K562 (cell line): Measurements from ENCODE around the gene FBXO15. TPM values are rescaled to one million over a fixed set of nuclear protein-coding genes. Genes with fewer than 3 reads are reported as not detected.

ENCODE experiments used
- ATAC-seq: fragments of 200-7000 bp; cut with Tn5 transposase; 3 replicates; pipeline ENCODE4 v1.9.1; 2020; ENCODE audit warnings: moderate library complexity
- BruUV-seq: library from RNA; stranded (reverse); fragments of 400-500 nt; replicated peaks from 2 replicates; lab custom pipeline; 2021; lab: Mats Ljungman, UMichigan
- CTCF ChIA-PET: fragments of 300-600 bp; formaldehyde crosslinking; extraction: SDS; loops from one replicate; lab custom pipeline; 2021; ENCODE audit warnings: low intra/inter-chr PET ratio; lab: Yijun Ruan, JAX
- POLR2A ChIA-PET: fragments of 300-600, 350-650 bp; sonication (Branson Sonifier 250); formaldehyde crosslinking; extraction: SDS; loops from one replicate; lab custom pipeline; 2021; ENCODE audit warnings: antibody characterized with exemption, inconsistent platforms; lab: Yijun Ruan, JAX
- DNase-seq, 4 experiments: peaks; one replicate each; pipeline versions ENCODE4 v3.0.0 to v3.0.0-alpha.2; 2011 to 2018; ENCODE audit warnings: low spot score in 3 of 4, mixed read lengths in 3 of 4; ENCODE audit errors: extremely low read depth in 1 of 4
- FAIRE-seq: peaks from 2 replicates; lab custom pipeline; 2011; peaks lifted over from hg19 to GRCh38; lab: Jason Lieb, UNC
- H2AFZ ChIP-seq: 2 replicates; pipeline ENCODE4 v1.6.0; 2011; ENCODE audit warnings: low read depth, low read length, control low read depth, inconsistent platforms
- H3K27ac ChIP-seq: fragments of 200-600 bp; 3 replicates; pipeline ENCODE4 v1.8.0; 2011; ENCODE audit warnings: low read depth, mild to moderate bottlenecking, control low read depth, inconsistent platforms, low read length, moderate library complexity, mixed read lengths; ENCODE audit errors: extremely low read depth
- H3K27me3 ChIP-seq, 2 experiments: fragments of 300-600 bp in 1 of 2; 2 replicates in 1 of 2; 3 replicates in 1 of 2; pipeline versions ENCODE4 v1.6.0 to v1.8.0; 2011; ENCODE audit warnings: inconsistent platforms in 2 of 2, low read length in 2 of 2, mild to moderate bottlenecking in 1 of 2, mixed read lengths in 1 of 2, moderate library complexity in 1 of 2; ENCODE audit not compliant: control insufficient read depth in 2 of 2, insufficient read depth in 2 of 2
- H3K36me3 ChIP-seq: fragments of 300-600 bp; 3 replicates; pipeline ENCODE4 v1.8.0; 2011; ENCODE audit warnings: mild to moderate bottlenecking, low read length, inconsistent platforms; ENCODE audit not compliant: control insufficient read depth, insufficient read depth
- H3K4me1 ChIP-seq, 2 experiments: fragments of 200-600 bp in 1 of 2; replicated peaks in 1 of 2; 2 replicates in 1 of 2; 3 replicates in 1 of 2; pipeline versions ENCODE4 v1.5.1 to v1.8.0; 2011; ENCODE audit warnings: inconsistent platforms in 2 of 2, low read length in 2 of 2, mild to moderate bottlenecking in 1 of 2, mixed read lengths in 1 of 2, moderate library complexity in 1 of 2; ENCODE audit not compliant: control insufficient read depth in 2 of 2, insufficient read depth in 2 of 2
- H3K4me2 ChIP-seq: 2 replicates; pipeline ENCODE4 v1.6.1; 2011; ENCODE audit warnings: low read length, control low read depth, inconsistent platforms, mixed read lengths; ENCODE audit not compliant: insufficient read depth
- H3K4me3 ChIP-seq: fragments of 200-600 bp; sonication (generic), shearing (Covaris generic); 2 replicates; pipeline ENCODE4 v1.5.1; 2016; ENCODE audit warnings: control low read depth, inconsistent platforms
- H3K79me2 ChIP-seq: fragments of 200-600 bp; 3 replicates; pipeline ENCODE4 v1.8.0; 2011; ENCODE audit warnings: low read length, inconsistent platforms; ENCODE audit not compliant: control insufficient read depth, insufficient read depth
- H3K9ac ChIP-seq, 2 experiments: 2 replicates each; pipeline versions ENCODE4 v1.6.0 to v1.6.1; 2011; ENCODE audit warnings: low read depth in 2 of 2, low read length in 2 of 2, control low read depth in 1 of 2, inconsistent platforms in 1 of 2, mild to moderate bottlenecking in 1 of 2, mixed read lengths in 1 of 2; ENCODE audit not compliant: insufficient read depth in 1 of 2
- H3K9me1 ChIP-seq: one replicate; pipeline ENCODE4 v1.6.0; 2011; ENCODE audit warnings: inconsistent platforms, mild to moderate bottlenecking, low read length, moderate library complexity; ENCODE audit not compliant: control insufficient read depth, insufficient read depth
- H3K9me3 ChIP-seq: replicated peaks from 2 replicates; pipeline ENCODE4 v1.5.1; 2011; ENCODE audit warnings: low read depth, low read length, inconsistent platforms; ENCODE audit not compliant: control insufficient read depth, insufficient read depth
- H4K20me1 ChIP-seq: replicated peaks from 2 replicates; pipeline ENCODE4 v1.6.1; 2011; ENCODE audit warnings: low read length, inconsistent platforms, mixed read lengths; ENCODE audit not compliant: control insufficient read depth, insufficient read depth
- GABPB1 ChIP-seq: sonication (generic); formaldehyde crosslinking; IDR thresholded peaks from 2 replicates; pipeline ENCODE4 v1.8.0; 2022; ENCODE audit warnings: mild to moderate bottlenecking, missing genetic modification reagents
- KLF13 ChIP-seq: fragments of 450-650 bp; IDR thresholded peaks from 2 replicates; pipeline ENCODE4 v1.6.1; 2016; ENCODE audit warnings: missing genetic modification characterization, low read depth, mild to moderate bottlenecking, missing compliant biosample characterization, moderate library complexity, borderline replicate concordance
- KLF6 ChIP-seq: fragments of 250-450 bp; sonication (Bioruptor Pico); IDR thresholded peaks from 2 replicates; pipeline ENCODE4 v1.4.0; 2020; ENCODE audit warnings: mild to moderate bottlenecking, moderate library complexity, borderline replicate concordance
- TAF15 ChIP-seq: fragments of 200-400 bp; formaldehyde crosslinking; IDR thresholded peaks from 2 replicates; pipeline ENCODE4 v1.6.1; 2017; ENCODE audit warnings: mild to moderate bottlenecking, low read depth, low read length, moderate library complexity
- WGBS: fragments of 100-300 bp; shearing (Covaris generic); methylation state at CpG from one replicate; pipeline ENCODE4 v1.1.6; 2016; ENCODE audit warnings: low coverage, mixed read lengths; ENCODE audit not compliant: insufficient coverage; ENCODE audit errors: missing lambda C conversion rate; 5-methylcytosine and 5-hydroxymethylcytosine counted together
- in situ Hi-C: fragments of 300-500 bp; cut with MboI; formaldehyde crosslinking; loops from 4 replicates; pipeline ENCODE4 v1.15.0; 2018; ENCODE audit warnings: inconsistent platforms, mixed read lengths
- intact Hi-C: fragments of 100-400 bp; cut with micrococcal nuclease; formaldehyde crosslinking; loops from 2 replicates; pipeline ENCODE4 v1.14.2; 2022
- polyA plus RNA-seq, 8 experiments: library from polyadenylated mRNA; depleted of rRNA in 4 of 8; stranded (reverse) in 5 of 8; unstranded in 3 of 8; fragments of >200 nt; fragmentation: Nextera tagmentation in 2 of 8; fragmentation: Illumina TruSeq in 1 of 8; extraction: Ambion mirVana in 2 of 8; extraction: Trizol in 1 of 8; gene quantifications; 2 replicates each; pipeline versions ENCODE4 v1.2.1 to v1.2.3, GENCODE V29; 2011 to 2014; ENCODE audit warnings: inconsistent platforms in 1 of 8, missing spikeins in 1 of 8
- total RNA-seq, 7 experiments: library from RNA; depleted of rRNA in 6 of 7; stranded (reverse); fragments of >200 nt in 6 of 7; fragmentation: Illumina TruSeq in 2 of 7; extraction: Trizol in 2 of 7; gene quantifications; 2 replicates each; pipeline versions ENCODE4 v1.2.1 to v1.2.3, GENCODE V29; 2011 to 2021; ENCODE audit warnings: low replicate concordance in 1 of 7
- TF ChIP-seq, protein P1 (sequence below): fragments of 250-450 bp; sonication (Bioruptor Pico); IDR thresholded peaks from 2 replicates; pipeline ENCODE4 v1.4.0; 2020; ENCODE audit warnings: mild to moderate bottlenecking, moderate library complexity, borderline replicate concordance
- TF ChIP-seq, protein P2 (sequence below): fragments of 450-650 bp; formaldehyde crosslinking; IDR thresholded peaks from 2 replicates; pipeline ENCODE4 v1.4.0; 2020; ENCODE audit warnings: mild to moderate bottlenecking, moderate library complexity
- TF ChIP-seq, protein P3 (sequence below): fragments of 450-650 bp; formaldehyde crosslinking; IDR thresholded peaks from 2 replicates; pipeline ENCODE4 v1.4.0; 2020; ENCODE audit warnings: mild to moderate bottlenecking

Gene FBXO15
- total and polyA plus RNA-seq, 9 of the 15 experiments (the other 6 are each of a cell fraction or from before 2014, with no cell fraction given) = 0.07 to 0.43 (median 0.27) TPM; not detected in 1

DNA sequence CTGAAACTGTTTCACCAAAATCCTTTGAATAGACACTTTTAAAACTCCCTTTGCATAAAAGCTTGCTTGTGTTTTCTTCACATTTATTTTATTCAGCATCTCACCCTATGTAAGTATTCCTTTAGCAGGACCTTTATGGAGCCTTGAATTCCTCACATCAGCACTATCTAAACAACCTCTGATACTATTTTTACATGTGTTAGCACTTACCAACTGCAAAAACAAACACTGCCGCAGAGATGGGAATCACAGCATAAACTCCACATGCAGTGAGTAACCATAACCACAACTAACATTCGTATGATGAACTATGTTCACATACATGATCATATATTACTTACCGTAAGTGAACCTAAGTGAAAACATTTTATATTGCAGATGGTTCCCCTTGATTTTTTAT is 15.4 kb downstream of the FBXO15 start (continued):
- TF ChIP-seq, protein P1, sequence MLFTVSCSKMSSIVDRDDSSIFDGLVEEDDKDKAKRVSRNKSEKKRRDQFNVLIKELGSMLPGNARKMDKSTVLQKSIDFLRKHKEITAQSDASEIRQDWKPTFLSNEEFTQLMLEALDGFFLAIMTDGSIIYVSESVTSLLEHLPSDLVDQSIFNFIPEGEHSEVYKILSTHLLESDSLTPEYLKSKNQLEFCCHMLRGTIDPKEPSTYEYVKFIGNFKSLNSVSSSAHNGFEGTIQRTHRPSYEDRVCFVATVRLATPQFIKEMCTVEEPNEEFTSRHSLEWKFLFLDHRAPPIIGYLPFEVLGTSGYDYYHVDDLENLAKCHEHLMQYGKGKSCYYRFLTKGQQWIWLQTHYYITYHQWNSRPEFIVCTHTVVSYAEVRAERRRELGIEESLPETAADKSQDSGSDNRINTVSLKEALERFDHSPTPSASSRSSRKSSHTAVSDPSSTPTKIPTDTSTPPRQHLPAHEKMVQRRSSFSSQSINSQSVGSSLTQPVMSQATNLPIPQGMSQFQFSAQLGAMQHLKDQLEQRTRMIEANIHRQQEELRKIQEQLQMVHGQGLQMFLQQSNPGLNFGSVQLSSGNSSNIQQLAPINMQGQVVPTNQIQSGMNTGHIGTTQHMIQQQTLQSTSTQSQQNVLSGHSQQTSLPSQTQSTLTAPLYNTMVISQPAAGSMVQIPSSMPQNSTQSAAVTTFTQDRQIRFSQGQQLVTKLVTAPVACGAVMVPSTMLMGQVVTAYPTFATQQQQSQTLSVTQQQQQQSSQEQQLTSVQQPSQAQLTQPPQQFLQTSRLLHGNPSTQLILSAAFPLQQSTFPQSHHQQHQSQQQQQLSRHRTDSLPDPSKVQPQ = no peak
- TF ChIP-seq, protein P2, sequence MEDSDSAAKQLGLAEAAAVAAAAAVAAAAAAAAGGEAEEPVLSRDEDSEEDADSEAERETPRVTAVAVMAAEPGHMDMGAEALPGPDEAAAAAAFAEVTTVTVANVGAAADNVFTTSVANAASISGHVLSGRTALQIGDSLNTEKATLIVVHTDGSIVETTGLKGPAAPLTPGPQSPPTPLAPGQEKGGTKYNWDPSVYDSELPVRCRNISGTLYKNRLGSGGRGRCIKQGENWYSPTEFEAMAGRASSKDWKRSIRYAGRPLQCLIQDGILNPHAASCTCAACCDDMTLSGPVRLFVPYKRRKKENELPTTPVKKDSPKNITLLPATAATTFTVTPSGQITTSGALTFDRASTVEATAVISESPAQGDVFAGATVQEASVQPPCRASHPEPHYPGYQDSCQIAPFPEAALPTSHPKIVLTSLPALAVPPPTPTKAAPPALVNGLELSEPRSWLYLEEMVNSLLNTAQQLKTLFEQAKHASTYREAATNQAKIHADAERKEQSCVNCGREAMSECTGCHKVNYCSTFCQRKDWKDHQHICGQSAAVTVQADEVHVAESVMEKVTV (CRISPR knock-in tag) = no peak
- TF ChIP-seq, all 486 proteins: peak for 0

DNA sequence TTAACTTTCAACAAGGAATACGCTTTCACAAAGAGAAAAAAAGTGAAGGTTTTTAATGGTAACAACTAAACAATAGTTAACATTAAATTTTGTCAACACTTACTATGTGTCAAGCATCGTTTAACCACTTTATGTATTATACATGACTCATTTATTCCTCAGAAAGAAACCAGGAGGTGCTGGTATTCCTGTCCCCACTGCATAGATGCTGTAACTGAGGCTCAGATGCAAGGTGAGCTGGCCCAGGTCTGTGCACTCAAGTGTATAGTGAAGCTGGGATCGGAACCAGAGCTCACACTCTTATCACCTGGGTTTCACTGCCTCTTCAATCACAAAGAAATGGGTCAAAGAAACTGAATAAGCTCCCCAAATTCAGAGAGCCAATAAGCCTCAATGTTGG is 16.5 kb downstream of the FBXO15 start:
- FAIRE-seq (no peak), DNase-seq (no peak), ATAC-seq (no peak)
- Histone ChIP-seq H4K20me1 (no peaks in the 10 kb centered on the region), H3K4me3 (no peak overlapping the region), H3K27ac (no peak overlapping the region), H3K9ac (no peak overlapping the region), H3K79me2 (no peaks in the 10 kb centered on the region), H3K36me3 (no peaks in the 10 kb centered on the region), H3K9me3 (no peaks in the 10 kb centered on the region), H3K4me1 (no peaks in the 10 kb centered on the region; a peak in 1 of 5 replicates), H3K9me1 (no peaks in the 10 kb centered on the region), H3K27me3 (peaks cover 3 to 11% of the 10 kb centered on the region in 2 experiments; a peak in 3 of 5 replicates), H3K4me2 (no peak overlapping the region), H2AFZ (no peak overlapping the region)
- intact Hi-C loops (no loop called here), in situ Hi-C loops (no loop called here)
- CTCF ChIA-PET = no interaction called here
- POLR2A ChIA-PET = no interaction called here
- no TSS peak for BruUV-seq
- WGBS = 13% methylated on average over 2 of the region's 3 CpGs
- TF ChIP-seq, protein P3, sequence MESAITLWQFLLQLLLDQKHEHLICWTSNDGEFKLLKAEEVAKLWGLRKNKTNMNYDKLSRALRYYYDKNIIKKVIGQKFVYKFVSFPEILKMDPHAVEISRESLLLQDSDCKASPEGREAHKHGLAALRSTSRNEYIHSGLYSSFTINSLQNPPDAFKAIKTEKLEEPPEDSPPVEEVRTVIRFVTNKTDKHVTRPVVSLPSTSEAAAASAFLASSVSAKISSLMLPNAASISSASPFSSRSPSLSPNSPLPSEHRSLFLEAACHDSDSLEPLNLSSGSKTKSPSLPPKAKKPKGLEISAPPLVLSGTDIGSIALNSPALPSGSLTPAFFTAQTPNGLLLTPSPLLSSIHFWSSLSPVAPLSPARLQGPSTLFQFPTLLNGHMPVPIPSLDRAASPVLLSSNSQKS (CRISPR knock-in tag) = no peak
- TF ChIP-seq TAF15 (no peak), GABPB1 (CRISPR knock-in tag) (no peak), KLF13 (tag) (no peak), KLF6 (CRISPR knock-in tag) (no peak)
